SK-N-SH (cell line): ENCODE data around the gene NR0B2. TPM values are rescaled to one million over a fixed set of nuclear protein-coding genes. Genes with fewer than 3 reads are reported as not detected.

Experiments
- CTCF ChIA-PET: fragments of 300-600, 350-600 bp; formaldehyde crosslinking; extraction: SDS; loops from one replicate; lab custom pipeline; 2021; lab: Yijun Ruan, JAX
- POLR2A ChIA-PET: fragments of 350-600 bp; sonication (Branson Sonifier 250); formaldehyde crosslinking; extraction: SDS; loops from one replicate; lab custom pipeline; 2020; ENCODE audit warnings: antibody characterized with exemption, inconsistent platforms; lab: Yijun Ruan, JAX
- DNase-seq: peaks from one replicate; pipeline ENCODE4 v3.0.0; 2012
- H2AFZ ChIP-seq: fragments of 200-600 bp; sonication (generic); 2 replicates; pipeline ENCODE4 v1.8.1; 2016; ENCODE audit warnings: antibody characterized with exemption, mild to moderate bottlenecking, low read depth
- H3F3A ChIP-seq: fragments of 200-600 bp; sonication (generic); replicated peaks from 2 replicates; pipeline ENCODE3; 2016; ENCODE audit warnings: antibody characterized with exemption, mild to moderate bottlenecking; ENCODE audit not compliant: insufficient read depth
- H3K27ac ChIP-seq, 2 experiments: fragments of 200-500 bp in 1 of 2; fragments of 200-600 bp in 1 of 2; sonication (Bioruptor generic) in 1 of 2; sonication (generic), shearing (Covaris generic) in 1 of 2; 2 replicates each; pipeline versions ENCODE4 v1.5.1 to v1.6.1; 2014 to 2016; ENCODE audit warnings: low read depth in 2 of 2, inconsistent platforms in 1 of 2, low read length in 1 of 2, mild to moderate bottlenecking in 1 of 2, mixed read lengths in 1 of 2
- H3K27me3 ChIP-seq: fragments of 200-600 bp; sonication (generic), shearing (Covaris generic); 2 replicates; pipeline ENCODE4 v1.6.1; 2016; ENCODE audit warnings: mixed run types; ENCODE audit not compliant: insufficient read depth
- H3K36me3 ChIP-seq, 2 experiments: fragments of 200-500 bp in 1 of 2; fragments of 200-600 bp in 1 of 2; sonication (Bioruptor generic) in 1 of 2; sonication (generic) in 1 of 2; replicated peaks in 1 of 2; 2 replicates each; pipeline versions ENCODE3 to v1.5.1; 2014 to 2016; ENCODE audit warnings: low read length in 1 of 2, mild to moderate bottlenecking in 1 of 2; ENCODE audit not compliant: insufficient read depth in 2 of 2, control insufficient read depth in 1 of 2
- H3K4me1 ChIP-seq, 2 experiments: fragments of 200-500 bp in 1 of 2; fragments of 200-600 bp in 1 of 2; sonication (Bioruptor generic) in 1 of 2; sonication (generic), shearing (Covaris generic) in 1 of 2; 2 replicates each; pipeline versions ENCODE4 v1.5.1 to v1.6.1; 2014 to 2016; ENCODE audit warnings: low read depth in 1 of 2, low read length in 1 of 2, mixed run types in 1 of 2; ENCODE audit not compliant: insufficient read depth in 2 of 2, control insufficient read depth in 1 of 2
- H3K4me2 ChIP-seq: fragments of 200-600 bp; sonication (generic), shearing (Covaris generic); 2 replicates; pipeline ENCODE4 v1.6.1; 2017; ENCODE audit warnings: mixed run types
- H3K4me3 ChIP-seq, 2 experiments: fragments of 200-500 bp in 1 of 2; fragments of 200-600 bp in 1 of 2; sonication (Bioruptor generic) in 1 of 2; sonication (generic), shearing (Covaris generic) in 1 of 2; 2 replicates each; pipeline versions ENCODE4 v1.5.1 to v1.8.1; 2014 to 2016; ENCODE audit warnings: low read depth in 2 of 2, inconsistent platforms in 1 of 2, low read length in 1 of 2, mild to moderate bottlenecking in 1 of 2, mixed read lengths in 1 of 2, moderate library complexity in 1 of 2
- H3K79me2 ChIP-seq: fragments of 200-600 bp; sonication (generic); 2 replicates; pipeline ENCODE4 v1.8.1; 2017; ENCODE audit warnings: mild to moderate bottlenecking; ENCODE audit not compliant: insufficient read depth
- H3K9ac ChIP-seq: fragments of 200-600 bp; sonication (generic); 2 replicates; pipeline ENCODE4 v1.6.1; 2017; ENCODE audit warnings: mixed run types
- H3K9me2 ChIP-seq: fragments of 200-600 bp; sonication (generic); 2 replicates; pipeline ENCODE4 v1.6.1; 2017; ENCODE audit warnings: mixed run types
- H3K9me3 ChIP-seq: fragments of 200-600 bp; sonication (generic); 2 replicates; pipeline ENCODE4 v1.6.1; 2017; ENCODE audit warnings: mixed run types, mild to moderate bottlenecking, moderate library complexity
- H4K20me1 ChIP-seq: fragments of 200-600 bp; sonication (generic); 2 replicates; pipeline ENCODE4 v1.6.1; 2017; ENCODE audit warnings: mild to moderate bottlenecking, mixed run types; ENCODE audit not compliant: insufficient read depth
- CHD2 ChIP-seq: fragments of 150-350 bp; IDR thresholded peaks from 2 replicates; pipeline ENCODE4 v1.6.1; 2018; ENCODE audit warnings: low read length; ENCODE audit not compliant: partially characterized antibody
- ELF1 ChIP-seq: IDR thresholded peaks from 2 replicates; pipeline ENCODE4 v1.4.0; 2012
- FOXJ3 ChIP-seq: sonication (generic); formaldehyde crosslinking; IDR thresholded peaks from 2 replicates; pipeline ENCODE4 v1.5.1; 2020; ENCODE audit warnings: mild to moderate bottlenecking, missing genetic modification reagents
- GATA2 ChIP-seq: sonication (generic); formaldehyde crosslinking; IDR thresholded peaks from 2 replicates; pipeline ENCODE4 v1.5.0; 2020; ENCODE audit warnings: mild to moderate bottlenecking, missing genetic modification reagents
- JUND ChIP-seq: IDR thresholded peaks from 2 replicates; pipeline ENCODE4 v1.4.0; 2012
- MEF2A ChIP-seq: IDR thresholded peaks from 2 replicates; pipeline ENCODE4 v1.4.0; 2012; ENCODE audit warnings: low read depth, borderline replicate concordance
- MXI1 ChIP-seq: IDR thresholded peaks from 2 replicates; pipeline ENCODE4 v1.6.1; 2012; ENCODE audit warnings: mild to moderate bottlenecking, low read depth, low read length, improper control_type of control experiment
- NRF1 ChIP-seq: IDR thresholded peaks from 2 replicates; pipeline ENCODE4 v1.6.1; 2012; ENCODE audit warnings: low read depth, mild to moderate bottlenecking, low read length
- POLR2AphosphoS5 ChIP-seq: IDR thresholded peaks from 2 replicates; pipeline ENCODE4 v1.6.1; 2012; ENCODE audit warnings: low read depth, low read length
- RXRA ChIP-seq: IDR thresholded peaks from 2 replicates; pipeline ENCODE4 v1.4.0; 2012; ENCODE audit warnings: low read depth, mild to moderate bottlenecking, borderline replicate concordance
- WGBS: methylation state at CpG from one replicate; pipeline ENCODE4 v1.1.6; 2017; ENCODE audit warnings: low lambda C conversion rate; 5-methylcytosine and 5-hydroxymethylcytosine counted together
- polyA plus RNA-seq, 3 experiments: library from polyadenylated mRNA; depleted of rRNA; stranded (reverse); fragments of >200 nt; gene quantifications; 2 replicates each; pipeline ENCODE4 v1.2.3, GENCODE V29; 2012
- TF ChIP-seq, protein P1 (sequence below): IDR thresholded peaks from 2 replicates; pipeline ENCODE4 v1.4.0; 2012; ENCODE audit warnings: low read depth
- TF ChIP-seq, protein P2 (sequence below): IDR thresholded peaks from 2 replicates; pipeline ENCODE4 v1.4.0; 2012; ENCODE audit warnings: low read depth, borderline replicate concordance
- TF ChIP-seq, protein P3 (sequence below): IDR thresholded peaks from 2 replicates; pipeline ENCODE4 v1.6.1; 2012; ENCODE audit warnings: mild to moderate bottlenecking, low read depth, low read length, moderate library complexity
- TF ChIP-seq, protein P4 (sequence below): fragments of 150-350 bp; IDR thresholded peaks from 2 replicates; pipeline ENCODE4 v1.6.1; 2017; ENCODE audit warnings: antibody characterized with exemption, low read length, low read depth, borderline replicate concordance
- TF ChIP-seq, protein P5 (sequence below): fragments of 150-350 bp; IDR thresholded peaks from 2 replicates; pipeline ENCODE4 v1.6.1; 2016; ENCODE audit warnings: mild to moderate bottlenecking, low read depth, low read length

NR0B2 gene
- polyA plus RNA-seq, 1 of the 3 experiments (the other 2 are of a cell fraction): not detected

DNA sequence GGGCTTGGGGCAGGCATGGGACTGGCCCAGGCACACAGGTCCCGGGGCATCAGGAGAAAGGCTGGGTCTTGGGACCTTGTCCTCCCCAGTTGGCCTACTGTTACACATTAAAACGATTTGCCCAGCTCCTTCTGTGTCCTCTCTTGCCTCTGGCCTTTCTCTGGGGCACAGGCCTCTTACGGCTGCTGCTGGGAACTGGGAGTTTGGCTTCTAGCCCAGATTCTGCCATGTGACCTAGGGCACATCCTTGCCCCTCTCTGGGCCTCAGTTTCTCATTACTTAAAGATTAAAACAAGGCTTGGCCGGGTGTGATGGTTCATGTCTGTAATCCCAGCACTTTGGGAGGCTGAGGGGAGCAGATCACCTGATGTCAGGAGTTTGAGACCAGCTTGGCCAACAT lies 32.5 kb upstream of the NR0B2 start:
- TF ChIP-seq, protein P1, sequence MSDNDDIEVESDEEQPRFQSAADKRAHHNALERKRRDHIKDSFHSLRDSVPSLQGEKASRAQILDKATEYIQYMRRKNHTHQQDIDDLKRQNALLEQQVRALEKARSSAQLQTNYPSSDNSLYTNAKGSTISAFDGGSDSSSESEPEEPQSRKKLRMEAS: no peak
- no peak for TF ChIP-seq MXI1
- TF ChIP-seq JUND: no peak
- TF ChIP-seq FOXJ3 (CRISPR knock-in tag): no peak
- TF ChIP-seq, protein P2, sequence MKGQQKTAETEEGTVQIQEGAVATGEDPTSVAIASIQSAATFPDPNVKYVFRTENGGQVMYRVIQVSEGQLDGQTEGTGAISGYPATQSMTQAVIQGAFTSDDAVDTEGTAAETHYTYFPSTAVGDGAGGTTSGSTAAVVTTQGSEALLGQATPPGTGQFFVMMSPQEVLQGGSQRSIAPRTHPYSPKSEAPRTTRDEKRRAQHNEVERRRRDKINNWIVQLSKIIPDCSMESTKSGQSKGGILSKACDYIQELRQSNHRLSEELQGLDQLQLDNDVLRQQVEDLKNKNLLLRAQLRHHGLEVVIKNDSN: no peak
- no peak for TF ChIP-seq NRF1
- no peak for TF ChIP-seq MEF2A
- TF ChIP-seq CHD2: no peak
- TF ChIP-seq, protein P3, sequence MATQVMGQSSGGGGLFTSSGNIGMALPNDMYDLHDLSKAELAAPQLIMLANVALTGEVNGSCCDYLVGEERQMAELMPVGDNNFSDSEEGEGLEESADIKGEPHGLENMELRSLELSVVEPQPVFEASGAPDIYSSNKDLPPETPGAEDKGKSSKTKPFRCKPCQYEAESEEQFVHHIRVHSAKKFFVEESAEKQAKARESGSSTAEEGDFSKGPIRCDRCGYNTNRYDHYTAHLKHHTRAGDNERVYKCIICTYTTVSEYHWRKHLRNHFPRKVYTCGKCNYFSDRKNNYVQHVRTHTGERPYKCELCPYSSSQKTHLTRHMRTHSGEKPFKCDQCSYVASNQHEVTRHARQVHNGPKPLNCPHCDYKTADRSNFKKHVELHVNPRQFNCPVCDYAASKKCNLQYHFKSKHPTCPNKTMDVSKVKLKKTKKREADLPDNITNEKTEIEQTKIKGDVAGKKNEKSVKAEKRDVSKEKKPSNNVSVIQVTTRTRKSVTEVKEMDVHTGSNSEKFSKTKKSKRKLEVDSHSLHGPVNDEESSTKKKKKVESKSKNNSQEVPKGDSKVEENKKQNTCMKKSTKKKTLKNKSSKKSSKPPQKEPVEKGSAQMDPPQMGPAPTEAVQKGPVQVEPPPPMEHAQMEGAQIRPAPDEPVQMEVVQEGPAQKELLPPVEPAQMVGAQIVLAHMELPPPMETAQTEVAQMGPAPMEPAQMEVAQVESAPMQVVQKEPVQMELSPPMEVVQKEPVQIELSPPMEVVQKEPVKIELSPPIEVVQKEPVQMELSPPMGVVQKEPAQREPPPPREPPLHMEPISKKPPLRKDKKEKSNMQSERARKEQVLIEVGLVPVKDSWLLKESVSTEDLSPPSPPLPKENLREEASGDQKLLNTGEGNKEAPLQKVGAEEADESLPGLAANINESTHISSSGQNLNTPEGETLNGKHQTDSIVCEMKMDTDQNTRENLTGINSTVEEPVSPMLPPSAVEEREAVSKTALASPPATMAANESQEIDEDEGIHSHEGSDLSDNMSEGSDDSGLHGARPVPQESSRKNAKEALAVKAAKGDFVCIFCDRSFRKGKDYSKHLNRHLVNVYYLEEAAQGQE: no peak
- TF ChIP-seq GATA2 (CRISPR knock-in tag): no peak
- TF ChIP-seq POLR2AphosphoS5: no peak
- TF ChIP-seq, protein P4, sequence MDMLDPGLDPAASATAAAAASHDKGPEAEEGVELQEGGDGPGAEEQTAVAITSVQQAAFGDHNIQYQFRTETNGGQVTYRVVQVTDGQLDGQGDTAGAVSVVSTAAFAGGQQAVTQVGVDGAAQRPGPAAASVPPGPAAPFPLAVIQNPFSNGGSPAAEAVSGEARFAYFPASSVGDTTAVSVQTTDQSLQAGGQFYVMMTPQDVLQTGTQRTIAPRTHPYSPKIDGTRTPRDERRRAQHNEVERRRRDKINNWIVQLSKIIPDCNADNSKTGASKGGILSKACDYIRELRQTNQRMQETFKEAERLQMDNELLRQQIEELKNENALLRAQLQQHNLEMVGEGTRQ: no peak
- TF ChIP-seq RXRA: no peak
- TF ChIP-seq, protein P5, sequence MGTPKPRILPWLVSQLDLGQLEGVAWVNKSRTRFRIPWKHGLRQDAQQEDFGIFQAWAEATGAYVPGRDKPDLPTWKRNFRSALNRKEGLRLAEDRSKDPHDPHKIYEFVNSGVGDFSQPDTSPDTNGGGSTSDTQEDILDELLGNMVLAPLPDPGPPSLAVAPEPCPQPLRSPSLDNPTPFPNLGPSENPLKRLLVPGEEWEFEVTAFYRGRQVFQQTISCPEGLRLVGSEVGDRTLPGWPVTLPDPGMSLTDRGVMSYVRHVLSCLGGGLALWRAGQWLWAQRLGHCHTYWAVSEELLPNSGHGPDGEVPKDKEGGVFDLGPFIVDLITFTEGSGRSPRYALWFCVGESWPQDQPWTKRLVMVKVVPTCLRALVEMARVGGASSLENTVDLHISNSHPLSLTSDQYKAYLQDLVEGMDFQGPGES: no peak
- TF ChIP-seq ELF1: no peak
- H3K4me2 ChIP-seq: no peak overlapping the region
- H3K27me3 ChIP-seq: no peaks in the 10 kb centered on the region
- 90% methylated on average over 3 of the region's 4 CpGs for WGBS
- no peak for DNase-seq
- ChIA-PET POLR2A (no interaction called here), CTCF (interaction anchor here (1.1 kb wide), 1 partner anchor 36 kb away, joined by 3 read pairs; no protein-coding TSS in a partner anchor)
- no peak overlapping the region for H2AFZ ChIP-seq
- no peak overlapping the region for H3K9ac ChIP-seq
- H3K4me3 ChIP-seq: no peak overlapping the region
- no peaks in the 10 kb centered on the region for H3K9me2 ChIP-seq
- H3K27ac ChIP-seq: no peak overlapping the region
- 0 out of 2 replicates have a peak, but pooled peaks cover under 1% of the 10 kb centered on the region for H3K79me2 ChIP-seq
- no peaks in the 10 kb centered on the region for H3K9me3 ChIP-seq
- peaks cover 26 to 28% of the 10 kb centered on the region in 2 experiments for H3K36me3 ChIP-seq
- H3F3A ChIP-seq: peaks cover 8% of the 10 kb centered on the region
- H3K4me1 ChIP-seq: peaks cover 0 to 3% of the 10 kb centered on the region in 2 experiments; a peak in 1 of 4 replicates
- H4K20me1 ChIP-seq: 0 out of 2 replicates have a peak, but pooled peaks cover under 1% of the 10 kb centered on the region
